Measurements from ENCODE around the gene TBCEL. TPM values are rescaled to one million over a fixed set of nuclear protein-coding genes. Genes with fewer than 3 reads are reported as not detected.

TBCEL gene
- total RNA-seq, 4 donors from 2014 or later = 5.4 to 15.2 (median 8.4) TPM

DNA sequence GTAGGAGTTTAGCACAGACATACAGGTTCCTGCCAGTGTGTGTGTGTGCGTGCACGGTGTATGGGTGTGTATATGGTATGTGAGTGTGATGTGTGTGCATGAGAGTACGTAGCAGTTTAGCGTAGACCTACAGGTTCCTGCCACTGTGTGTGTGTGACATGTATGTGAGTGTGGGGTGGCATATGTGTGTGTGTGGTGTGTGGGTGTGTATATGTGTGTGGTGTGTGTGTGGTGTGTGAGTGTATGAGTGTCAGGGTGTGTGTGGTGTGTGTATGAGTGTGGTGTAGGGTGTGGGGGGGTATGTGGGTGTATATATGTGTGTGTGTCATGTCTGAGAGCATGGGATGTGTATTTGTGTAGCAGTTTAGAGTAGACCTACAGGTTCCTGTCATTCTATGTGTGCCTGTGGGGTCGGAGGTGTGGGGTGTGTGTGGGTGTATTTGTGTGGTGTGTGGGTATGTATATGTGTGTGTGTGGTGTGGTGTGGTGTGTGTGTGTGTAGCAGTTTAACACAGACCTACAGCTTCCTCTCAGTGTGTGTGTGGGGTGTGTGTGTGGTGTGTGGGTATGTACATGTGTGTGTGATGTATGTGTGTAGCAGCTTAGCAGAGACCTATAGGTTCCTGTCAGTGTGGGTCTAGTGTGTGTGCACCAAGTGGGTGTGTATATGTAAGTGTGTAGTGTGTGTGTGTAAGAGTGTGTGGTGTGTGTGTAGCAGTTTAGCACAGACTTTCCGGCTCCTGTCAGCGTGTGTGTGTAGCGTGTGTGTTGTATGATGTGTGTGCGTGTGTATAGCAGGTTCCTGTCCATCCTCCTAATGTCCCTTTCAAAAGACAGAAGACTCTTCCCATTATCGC is 31.8 kb upstream of the TBCEL start:
- in situ Hi-C loops (cut with MboI; ENCODE audit: low sequenced_read_pairs in 4 of 4) (no loop called here), intact Hi-C loops (cut with DNase I; ENCODE audit: low total_unique reads) (no loop called here)
- ATAC-seq (no peak), DNase-seq (no peak)
- Histone ChIP-seq H3K27ac (no peak overlapping the region), H3K4me1 (no peaks in the 10 kb centered on the region), H3K27me3 (no peaks in the 10 kb centered on the region), H3K36me3 (no peaks in the 10 kb centered on the region), H3K9me3 (no peaks in the 10 kb centered on the region), H3K4me3 (no peak overlapping the region)
- TF ChIP-seq, protein P1, sequence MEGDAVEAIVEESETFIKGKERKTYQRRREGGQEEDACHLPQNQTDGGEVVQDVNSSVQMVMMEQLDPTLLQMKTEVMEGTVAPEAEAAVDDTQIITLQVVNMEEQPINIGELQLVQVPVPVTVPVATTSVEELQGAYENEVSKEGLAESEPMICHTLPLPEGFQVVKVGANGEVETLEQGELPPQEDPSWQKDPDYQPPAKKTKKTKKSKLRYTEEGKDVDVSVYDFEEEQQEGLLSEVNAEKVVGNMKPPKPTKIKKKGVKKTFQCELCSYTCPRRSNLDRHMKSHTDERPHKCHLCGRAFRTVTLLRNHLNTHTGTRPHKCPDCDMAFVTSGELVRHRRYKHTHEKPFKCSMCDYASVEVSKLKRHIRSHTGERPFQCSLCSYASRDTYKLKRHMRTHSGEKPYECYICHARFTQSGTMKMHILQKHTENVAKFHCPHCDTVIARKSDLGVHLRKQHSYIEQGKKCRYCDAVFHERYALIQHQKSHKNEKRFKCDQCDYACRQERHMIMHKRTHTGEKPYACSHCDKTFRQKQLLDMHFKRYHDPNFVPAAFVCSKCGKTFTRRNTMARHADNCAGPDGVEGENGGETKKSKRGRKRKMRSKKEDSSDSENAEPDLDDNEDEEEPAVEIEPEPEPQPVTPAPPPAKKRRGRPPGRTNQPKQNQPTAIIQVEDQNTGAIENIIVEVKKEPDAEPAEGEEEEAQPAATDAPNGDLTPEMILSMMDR (IDR thresholded peaks at IDR 0.05 in 4 of 5, conservative IDR thresholded peaks at IDR 0.05 in 1 of 5) = no peak
- no peak for TF ChIP-seq POLR2A (IDR thresholded peaks at IDR 0.05)

DNA sequence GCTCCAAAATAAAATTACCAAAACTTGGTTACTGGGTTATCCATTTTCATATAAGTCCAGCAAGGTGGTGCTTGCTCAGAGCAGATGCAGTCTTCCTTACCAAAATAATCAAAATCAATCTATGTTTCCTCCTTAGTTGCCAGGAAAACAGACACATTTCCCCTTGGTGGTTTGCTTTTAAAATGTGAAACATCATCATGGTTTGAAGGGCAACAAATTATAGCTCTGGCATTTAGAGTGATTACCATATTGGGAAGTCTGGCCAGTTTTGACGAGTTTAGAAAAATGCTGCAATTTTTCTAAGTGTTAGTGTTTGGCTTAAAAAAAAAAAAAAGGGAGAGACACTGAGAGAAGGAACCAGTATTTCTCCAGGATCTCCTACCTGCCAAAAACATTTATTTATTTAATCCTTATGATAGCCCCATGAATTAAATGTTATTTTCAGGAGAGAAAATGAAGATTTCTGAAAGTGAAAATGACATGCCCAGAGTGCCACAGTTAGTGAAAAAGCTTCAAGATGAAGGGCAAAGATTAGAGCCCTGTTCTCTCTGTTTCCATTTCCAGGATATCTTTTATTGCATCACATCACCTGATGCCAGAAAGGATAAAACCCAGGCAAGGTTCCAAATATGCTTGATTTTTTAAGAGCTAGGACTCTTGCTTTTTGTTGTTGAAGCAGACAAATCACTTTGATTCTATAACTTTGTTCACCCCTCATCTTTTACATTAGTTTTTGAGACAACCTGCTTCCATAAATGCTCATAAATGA is 29.6 kb upstream of the TBCEL start:
- no peak for ATAC-seq
- no peaks in the 10 kb centered on the region for H3K4me1 ChIP-seq

DNA sequence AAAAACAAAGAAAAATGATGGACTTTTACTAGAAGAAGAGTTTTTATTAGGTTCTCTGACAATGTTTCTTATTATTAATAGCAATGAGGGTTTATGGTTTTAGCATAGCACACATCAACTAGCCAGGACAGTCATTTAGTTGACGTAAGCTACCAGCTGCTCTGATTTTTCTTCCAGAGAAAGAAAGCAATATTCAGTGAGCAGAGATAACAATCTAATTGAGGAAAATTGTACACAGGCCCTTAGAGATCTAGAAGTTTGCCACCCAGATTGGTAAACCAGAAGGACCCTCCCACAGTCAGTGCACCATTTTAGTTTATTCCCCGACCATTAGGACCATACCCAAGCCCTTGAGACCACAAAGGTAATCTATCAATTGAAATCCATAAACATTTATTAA is 28.7 kb upstream of the TBCEL start:
- TF ChIP-seq POLR2A (IDR thresholded peaks at IDR 0.05) = no peak
- TF ChIP-seq, protein P1 (IDR thresholded peaks at IDR 0.05 in 4 of 5, conservative IDR thresholded peaks at IDR 0.05 in 1 of 5) = no peak
- H3K36me3 ChIP-seq = no peaks in the 10 kb centered on the region
- no peak overlapping the region for H3K27ac ChIP-seq
- H3K4me1 ChIP-seq = no peaks in the 10 kb centered on the region
- peaks cover 0 to 4% (median 0%) of the 10 kb centered on the region in 3 donors for H3K27me3 ChIP-seq
- no peak overlapping the region for H3K4me3 ChIP-seq
- no peak for ATAC-seq
- in situ Hi-C loops (cut with MboI; ENCODE audit: low sequenced_read_pairs in 4 of 4) (no loop called here), intact Hi-C loops (cut with DNase I; ENCODE audit: low total_unique reads) (no loop called here)
- no peak for DNase-seq
- no peaks in the 10 kb centered on the region for H3K9me3 ChIP-seq

More for the DNA sequence above, 29.6 kb upstream of the TBCEL start:
- H3K4me3 ChIP-seq = no peak overlapping the region
- TF ChIP-seq, protein P1 (IDR thresholded peaks at IDR 0.05 in 4 of 5, conservative IDR thresholded peaks at IDR 0.05 in 1 of 5) = no peak
- no peak for TF ChIP-seq POLR2A (IDR thresholded peaks at IDR 0.05)
- in situ Hi-C loops (cut with MboI; ENCODE audit: low sequenced_read_pairs in 4 of 4) = no loop called here
- no peak overlapping the region for H3K27ac ChIP-seq
- peaks cover 0 to 4% (median 0%) of the 10 kb centered on the region in 3 donors for H3K27me3 ChIP-seq
- no peaks in the 10 kb centered on the region for H3K36me3 ChIP-seq
- DNase-seq = no peak
- intact Hi-C loops (cut with DNase I; ENCODE audit: low total_unique reads) = no loop called here
- H3K9me3 ChIP-seq = no peaks in the 10 kb centered on the region

DNA sequence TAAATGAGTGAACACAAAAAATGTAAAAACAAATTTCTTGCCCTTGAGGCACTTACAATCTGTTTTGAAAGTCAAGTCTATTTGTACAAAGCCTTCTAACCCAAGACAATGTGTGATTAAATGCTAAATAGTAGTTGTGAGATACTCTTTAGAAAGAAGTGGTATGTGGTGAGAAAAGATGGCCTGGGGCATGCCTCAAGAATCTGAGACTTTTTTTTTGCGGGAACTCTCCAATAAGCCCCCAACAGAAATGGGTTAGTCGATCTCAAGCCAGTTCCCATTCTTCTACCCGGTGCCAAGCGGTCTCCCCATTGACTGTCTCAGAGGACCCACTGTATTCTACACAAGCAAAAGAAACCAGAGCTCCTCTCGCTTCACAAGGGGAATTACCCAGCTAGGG is 26.9 kb upstream of the TBCEL start:
- no peak for TF ChIP-seq POLR2A (IDR thresholded peaks at IDR 0.05)
- TF ChIP-seq, protein P1 (IDR thresholded peaks at IDR 0.05 in 4 of 5, conservative IDR thresholded peaks at IDR 0.05 in 1 of 5) = no peak
- no peaks in the 10 kb centered on the region for H3K36me3 ChIP-seq
- H3K4me3 ChIP-seq = no peak overlapping the region
- no peaks in the 10 kb centered on the region for H3K9me3 ChIP-seq
- H3K27ac ChIP-seq = no peak overlapping the region
- ATAC-seq (no peak), DNase-seq (no peak)
- peaks cover 0 to 4% (median 0%) of the 10 kb centered on the region in 3 donors for H3K27me3 ChIP-seq
- no peaks in the 10 kb centered on the region for H3K4me1 ChIP-seq
- intact Hi-C loops (cut with DNase I; ENCODE audit: low total_unique reads) (no loop called here), in situ Hi-C loops (cut with MboI; ENCODE audit: low sequenced_read_pairs in 4 of 4) (no loop called here)

All from gastrocnemius medialis (tissue), 4 donors.